ENCODE results near the gene KHDC4.

- no peak for TF ChIP-seq POLR2A (IDR thresholded peaks at IDR 0.05; ENCODE audit: extremely low read depth, insufficient read length)
- TF ChIP-seq, protein P1, sequence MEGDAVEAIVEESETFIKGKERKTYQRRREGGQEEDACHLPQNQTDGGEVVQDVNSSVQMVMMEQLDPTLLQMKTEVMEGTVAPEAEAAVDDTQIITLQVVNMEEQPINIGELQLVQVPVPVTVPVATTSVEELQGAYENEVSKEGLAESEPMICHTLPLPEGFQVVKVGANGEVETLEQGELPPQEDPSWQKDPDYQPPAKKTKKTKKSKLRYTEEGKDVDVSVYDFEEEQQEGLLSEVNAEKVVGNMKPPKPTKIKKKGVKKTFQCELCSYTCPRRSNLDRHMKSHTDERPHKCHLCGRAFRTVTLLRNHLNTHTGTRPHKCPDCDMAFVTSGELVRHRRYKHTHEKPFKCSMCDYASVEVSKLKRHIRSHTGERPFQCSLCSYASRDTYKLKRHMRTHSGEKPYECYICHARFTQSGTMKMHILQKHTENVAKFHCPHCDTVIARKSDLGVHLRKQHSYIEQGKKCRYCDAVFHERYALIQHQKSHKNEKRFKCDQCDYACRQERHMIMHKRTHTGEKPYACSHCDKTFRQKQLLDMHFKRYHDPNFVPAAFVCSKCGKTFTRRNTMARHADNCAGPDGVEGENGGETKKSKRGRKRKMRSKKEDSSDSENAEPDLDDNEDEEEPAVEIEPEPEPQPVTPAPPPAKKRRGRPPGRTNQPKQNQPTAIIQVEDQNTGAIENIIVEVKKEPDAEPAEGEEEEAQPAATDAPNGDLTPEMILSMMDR (IDR thresholded peaks at IDR 0.05; ENCODE audit: low read depth, low read length) = no peak
Observed at GRCh38 chr1:155892796-155893195, 41.4 kb downstream of the KHDC4 start.
